GM19099 (cell line): ENCODE data around the gene PHF23.

ENCODE experiments used
- POLR2A ChIP-seq: IDR thresholded peaks from 3 replicates; pipeline ENCODE4 v1.6.1; 2011; ENCODE audit warnings: low read depth; ENCODE audit not compliant: insufficient read length; ENCODE audit errors: extremely low read depth

The PHF23 gene

GRCh38 chr17:7249830-7250229, 10.6 kb upstream of the PHF23 start:
- no peak for TF ChIP-seq POLR2A

- no peak for TF ChIP-seq POLR2A
These were observed 10.0 kb upstream of the PHF23 start for GRCh38 chr17:7249214-7249613.

- TF ChIP-seq POLR2A = no peak
These were observed 9.5 kb upstream of the PHF23 start for GRCh38 chr17:7248796-7249195.

- no peak for TF ChIP-seq POLR2A
These were observed 7.5 kb upstream of the PHF23 start for GRCh38 chr17:7246779-7247178.

GRCh38 chr17:7243453-7243729, 4.1 kb upstream of the PHF23 start:
- no peak for TF ChIP-seq POLR2A

- TF ChIP-seq POLR2A = peak; percentile 40
These were observed 3.6 kb upstream of the PHF23 start for GRCh38 chr17:7242717-7243452.

GRCh38 chr17:7241783-7242716, 2.8 kb upstream of the PHF23 start, which contains the start of gene GABARAP:
GABARAP (minus strand) TSS chr17:7242449; CDS start chr17:7242330, 119 bp downstream.
- peak; percentile 37 for TF ChIP-seq POLR2A

GRCh38 chr17:7241090-7241733, 2.0 kb upstream of the PHF23 start:
- no peak for TF ChIP-seq POLR2A

- no peak for TF ChIP-seq POLR2A
These were observed 1.1 kb upstream of the PHF23 start for GRCh38 chr17:7240375-7240774.

- TF ChIP-seq POLR2A = no peak
These were observed 702 bp downstream of the PHF23 start for GRCh38 chr17:7238420-7239090.

- no peak for TF ChIP-seq POLR2A
These were observed 1.4 kb downstream of the PHF23 start for GRCh38 chr17:7237761-7238419.

GRCh38 chr17:7237266-7237760, 1.9 kb downstream of the PHF23 start:
- TF ChIP-seq POLR2A = no peak

- TF ChIP-seq POLR2A = no peak
These were observed 2.4 kb downstream of the PHF23 start for GRCh38 chr17:7236808-7237207.
